Fibroblast of lung (primary cell): ENCODE results near the gene KRT4. TPM values are rescaled to one million over a fixed set of nuclear protein-coding genes. Genes with fewer than 3 reads are reported as not detected.

Experiments
- DNase-seq, 2 donors: peaks; one replicate each; pipeline versions ENCODE4 v3.0.0 to v3.0.0-alpha.2; 2010; ENCODE audit warnings: low read depth in 2 of 2
- H2AFZ ChIP-seq: 2 replicates; pipeline ENCODE4 v1.5.1; 2012; ENCODE audit warnings: low read length, control low read depth, inconsistent platforms
- H3K27ac ChIP-seq: 2 replicates; pipeline ENCODE4 v1.5.1; 2011; ENCODE audit warnings: low read length, control low read depth; ENCODE audit not compliant: insufficient read depth
- H3K27me3 ChIP-seq: 2 replicates; pipeline ENCODE4 v1.5.1; 2011; ENCODE audit warnings: mild to moderate bottlenecking, low read length; ENCODE audit not compliant: control insufficient read depth, insufficient read depth
- H3K36me3 ChIP-seq: 2 replicates; pipeline ENCODE4 v1.5.1; 2011; ENCODE audit warnings: low read length; ENCODE audit not compliant: control insufficient read depth, insufficient read depth
- H3K4me1 ChIP-seq: 2 replicates; pipeline ENCODE4 v1.5.1; 2011; ENCODE audit warnings: low read length; ENCODE audit not compliant: control insufficient read depth, insufficient read depth; ENCODE audit errors: extremely low read depth
- H3K4me2 ChIP-seq: 2 replicates; pipeline ENCODE4 v1.5.1; 2011; ENCODE audit warnings: low read length, control low read depth; ENCODE audit not compliant: insufficient read depth; ENCODE audit errors: extremely low read depth
- H3K4me3 ChIP-seq, 4 experiments: fragments of 200-600 bp in 1 of 4; sonication (generic) in 1 of 4; replicated peaks in 1 of 4; 2 replicates each; pipeline ENCODE4 v1.5.1; 2011 to 2016; ENCODE audit warnings: low read length in 4 of 4, low read depth in 3 of 4, mild to moderate bottlenecking in 3 of 4, control low read depth in 2 of 4, inconsistent platforms in 1 of 4, mixed read lengths in 1 of 4; ENCODE audit not compliant: insufficient read depth in 1 of 4; ENCODE audit errors: control extremely low read depth in 1 of 4
- H3K79me2 ChIP-seq: 2 replicates; pipeline ENCODE4 v1.5.1; 2012; ENCODE audit warnings: mild to moderate bottlenecking, low read length, inconsistent platforms; ENCODE audit not compliant: control insufficient read depth, insufficient read depth
- H3K9ac ChIP-seq: 2 replicates; pipeline ENCODE4 v1.5.1; 2011; ENCODE audit warnings: mild to moderate bottlenecking, low read length, control low read depth; ENCODE audit not compliant: insufficient read depth
- H3K9me3 ChIP-seq: 2 replicates; pipeline ENCODE4 v1.5.1; 2012; ENCODE audit warnings: low read depth, low read length; ENCODE audit not compliant: control insufficient read depth, insufficient read depth
- H4K20me1 ChIP-seq: 2 replicates; pipeline ENCODE4 v1.5.1; 2011; ENCODE audit warnings: low read length; ENCODE audit not compliant: control insufficient read depth, insufficient read depth; ENCODE audit errors: extremely low read depth
- CTCF ChIP-seq, 2 donors: IDR thresholded peaks in 1 of 2; conservative IDR thresholded peaks in 1 of 2; 1 replicate in 1 of 2; 2 replicates in 1 of 2; pipeline ENCODE4 v1.5.1; 2011 to 2012; ENCODE audit warnings: low read length in 2 of 2, control low read depth in 1 of 2, inconsistent platforms in 1 of 2, low read depth in 1 of 2, mild to moderate bottlenecking in 1 of 2
- EZH2 ChIP-seq: IDR thresholded peaks from 2 replicates; pipeline ENCODE4 v1.5.1; 2012; ENCODE audit warnings: low read length, control low read depth, mild to moderate bottlenecking; ENCODE audit errors: missing control alignments
- polyA plus RNA-seq, 2 donors: library from polyadenylated mRNA; depleted of rRNA in 1 of 2; stranded (reverse) in 1 of 2; unstranded in 1 of 2; fragments of >200 nt; gene quantifications; 2 replicates each; pipeline ENCODE4 v1.2.1, GENCODE V29; 2011 to 2012; ENCODE audit warnings: missing spikeins in 1 of 2
- total RNA-seq: library from RNA; depleted of rRNA; stranded (reverse); fragments of >200 nt; gene quantifications from 2 replicates; pipeline ENCODE4 v1.2.1, GENCODE V29; 2014

KRT4 gene
- total and polyA plus RNA-seq, 2 donors (not counting 1 experiment from before 2014, with no cell fraction given), result under 0.01 to 0.23 TPM

GRCh38 chr12:52812073-52812400 lies 1.9 kb downstream of the KRT4 start:
- Histone ChIP-seq H3K4me3 (no peak overlapping the region), H3K27me3 (peaks cover 4% of the 10 kb centered on the region), H3K4me1 (no peaks in the 10 kb centered on the region), H4K20me1 (no peaks in the 10 kb centered on the region), H3K27ac (no peak overlapping the region), H3K9ac (no peak overlapping the region), H3K36me3 (no peaks in the 10 kb centered on the region), H3K9me3 (no peaks in the 10 kb centered on the region), H2AFZ (no peak overlapping the region), H3K4me2 (no peak overlapping the region), H3K79me2 (no peaks in the 10 kb centered on the region)
- TF ChIP-seq CTCF (conservative IDR thresholded peaks at IDR 0.05 in 1 of 2, IDR thresholded peaks at IDR 0.05 in 1 of 2; ENCODE audit: low read depth in 1 of 2, low read length in 2 of 2) (no peak), EZH2 (no peak)
- no peak for DNase-seq

GRCh38 chr12:52811191-52812072 lies 2.5 kb downstream of the KRT4 start:
- Histone ChIP-seq H3K9ac (no peak overlapping the region), H3K4me1 (no peaks in the 10 kb centered on the region), H3K27me3 (peaks cover 4% of the 10 kb centered on the region), H2AFZ (no peak overlapping the region), H3K4me3 (no peak overlapping the region), H3K9me3 (no peaks in the 10 kb centered on the region), H3K36me3 (no peaks in the 10 kb centered on the region), H3K79me2 (no peaks in the 10 kb centered on the region), H3K27ac (no peak overlapping the region), H4K20me1 (no peaks in the 10 kb centered on the region), H3K4me2 (no peak overlapping the region)
- TF ChIP-seq CTCF (conservative IDR thresholded peaks at IDR 0.05 in 1 of 2, IDR thresholded peaks at IDR 0.05 in 1 of 2; ENCODE audit: low read depth in 1 of 2, low read length in 2 of 2) (no peak), EZH2 (no peak)
- DNase-seq, result no peak

GRCh38 chr12:52810554-52810953 lies 3.4 kb downstream of the KRT4 start:
- Histone ChIP-seq H3K27me3 (peaks cover 4% of the 10 kb centered on the region), H3K9me3 (no peaks in the 10 kb centered on the region), H4K20me1 (no peaks in the 10 kb centered on the region), H3K36me3 (no peaks in the 10 kb centered on the region), H3K4me1 (no peaks in the 10 kb centered on the region), H2AFZ (no peak overlapping the region), H3K4me3 (no peak overlapping the region), H3K79me2 (no peaks in the 10 kb centered on the region), H3K4me2 (no peak overlapping the region), H3K9ac (no peak overlapping the region), H3K27ac (no peak overlapping the region)
- DNase-seq, result no peak
- TF ChIP-seq EZH2, result no peak
- no peak for TF ChIP-seq CTCF (conservative IDR thresholded peaks at IDR 0.05 in 1 of 2, IDR thresholded peaks at IDR 0.05 in 1 of 2; ENCODE audit: low read depth in 1 of 2, low read length in 2 of 2)
